Measurements from ENCODE around the gene TLK2.
"Not testable (repeated sequence)": the region's sequence is repeated elsewhere in the genome, so short reads cannot be mapped to it uniquely, and the experiment has no call there.

TLK2 gene

GRCh38 chr17:62471380-62471880 is 7.2 kb upstream of the TLK2 start:
- not testable (repeated sequence) for H3K27me3 ChIP-seq (ENCODE audit: insufficient read depth, low read length); H3K9me3 ChIP-seq (ENCODE audit: low read length); H3K36me3 ChIP-seq (ENCODE audit: insufficient read depth, low read length); H2AFZ ChIP-seq (ENCODE audit: low read depth, low read length); H3K4me3 ChIP-seq (ENCODE audit: low read length)
- peaks cover 12% of the 10 kb centered on the region for H3K4me1 ChIP-seq (ENCODE audit: insufficient read depth, low read length)

GRCh38 chr17:62473030-62473982 is 5.3 kb upstream of the TLK2 start:
- not testable (repeated sequence) for H3K4me3 ChIP-seq (ENCODE audit: low read length); H3K9me3 ChIP-seq (ENCODE audit: low read length); H3K27me3 ChIP-seq (ENCODE audit: insufficient read depth, low read length); H3K36me3 ChIP-seq (ENCODE audit: insufficient read depth, low read length); H2AFZ ChIP-seq (ENCODE audit: low read depth, low read length)
- peaks cover 17% of the 10 kb centered on the region for H3K4me1 ChIP-seq (ENCODE audit: insufficient read depth, low read length)

GRCh38 chr17:62477111-62477510 is 1.5 kb upstream of the TLK2 start:
- not testable (repeated sequence) for H2AFZ ChIP-seq (ENCODE audit: low read depth, low read length); H3K9me3 ChIP-seq (ENCODE audit: low read length); H3K27me3 ChIP-seq (ENCODE audit: insufficient read depth, low read length); H3K36me3 ChIP-seq (ENCODE audit: insufficient read depth, low read length)
- Histone ChIP-seq H3K4me1 (ENCODE audit: insufficient read depth, low read length) (peaks cover 15% of the 10 kb centered on the region), H3K4me3 (ENCODE audit: low read length) (peak overlapping the region; percentile 61)

- H3K4me1 ChIP-seq (ENCODE audit: insufficient read depth, low read length): peaks cover 14% of the 10 kb centered on the region
- not testable (repeated sequence) for H2AFZ ChIP-seq (ENCODE audit: low read depth, low read length); H3K27me3 ChIP-seq (ENCODE audit: insufficient read depth, low read length); H3K9me3 ChIP-seq (ENCODE audit: low read length); H3K36me3 ChIP-seq (ENCODE audit: insufficient read depth, low read length)
- peak overlapping the region; percentile 61 for H3K4me3 ChIP-seq (ENCODE audit: low read length)
These were observed 762 bp upstream of the TLK2 start for GRCh38 chr17:62477718-62478408.

- Histone ChIP-seq H3K36me3 (ENCODE audit: insufficient read depth, low read length) (peaks cover 12% of the 10 kb centered on the region), H3K4me3 (ENCODE audit: low read length) (peak overlapping the region; percentile 73), H3K4me1 (ENCODE audit: insufficient read depth, low read length) (peaks cover 11% of the 10 kb centered on the region)
- H3K27me3 ChIP-seq (ENCODE audit: insufficient read depth, low read length); H2AFZ ChIP-seq (ENCODE audit: low read depth, low read length); H3K9me3 ChIP-seq (ENCODE audit: low read length): not testable (repeated sequence)
These were observed 434 bp downstream of the TLK2 start for GRCh38 chr17:62478880-62479638.

GRCh38 chr17:62479639-62480258 is 1.1 kb downstream of the TLK2 start:
- H3K9me3 ChIP-seq (ENCODE audit: low read length); H2AFZ ChIP-seq (ENCODE audit: low read depth, low read length); H3K27me3 ChIP-seq (ENCODE audit: insufficient read depth, low read length): not testable (repeated sequence)
- peaks cover 12% of the 10 kb centered on the region for H3K36me3 ChIP-seq (ENCODE audit: insufficient read depth, low read length)
- H3K4me1 ChIP-seq (ENCODE audit: insufficient read depth, low read length): peaks cover 11% of the 10 kb centered on the region
- peak overlapping the region; percentile 73 for H3K4me3 ChIP-seq (ENCODE audit: low read length)

GRCh38 chr17:62482553-62482952 is 3.9 kb downstream of the TLK2 start:
- not testable (repeated sequence) for H3K27me3 ChIP-seq (ENCODE audit: insufficient read depth, low read length); H3K9me3 ChIP-seq (ENCODE audit: low read length); H3K4me3 ChIP-seq (ENCODE audit: low read length); H2AFZ ChIP-seq (ENCODE audit: low read depth, low read length); H3K4me1 ChIP-seq (ENCODE audit: insufficient read depth, low read length)
- H3K36me3 ChIP-seq (ENCODE audit: insufficient read depth, low read length): peaks cover 10% of the 10 kb centered on the region

GRCh38 chr17:62490990-62491389 is 12.4 kb downstream of the TLK2 start:
- H3K4me3 ChIP-seq (ENCODE audit: low read length); H3K4me1 ChIP-seq (ENCODE audit: insufficient read depth, low read length); H3K27me3 ChIP-seq (ENCODE audit: insufficient read depth, low read length); H3K9me3 ChIP-seq (ENCODE audit: low read length); H2AFZ ChIP-seq (ENCODE audit: low read depth, low read length): not testable (repeated sequence)
- H3K36me3 ChIP-seq (ENCODE audit: insufficient read depth, low read length): peaks cover 13% of the 10 kb centered on the region

- not testable (repeated sequence) for H3K36me3 ChIP-seq (ENCODE audit: insufficient read depth, low read length); H3K27me3 ChIP-seq (ENCODE audit: insufficient read depth, low read length); H3K4me1 ChIP-seq (ENCODE audit: insufficient read depth, low read length)
These were observed 14.5 kb downstream of the TLK2 start for GRCh38 chr17:62493049-62493655.

GRCh38 chr17:62494073-62494472 is 15.4 kb downstream of the TLK2 start:
- H3K9me3 ChIP-seq (ENCODE audit: low read length); H3K27me3 ChIP-seq (ENCODE audit: insufficient read depth, low read length); H3K4me3 ChIP-seq (ENCODE audit: low read length); H3K4me1 ChIP-seq (ENCODE audit: insufficient read depth, low read length); H3K36me3 ChIP-seq (ENCODE audit: insufficient read depth, low read length); H2AFZ ChIP-seq (ENCODE audit: low read depth, low read length): not testable (repeated sequence)

More at GRCh38 chr17:62493049-62493655, 14.5 kb downstream of the TLK2 start:
- not testable (repeated sequence) for H2AFZ ChIP-seq (ENCODE audit: low read depth, low read length); H3K9me3 ChIP-seq (ENCODE audit: low read length); H3K4me3 ChIP-seq (ENCODE audit: low read length)

- H3K27me3 ChIP-seq (ENCODE audit: insufficient read depth, low read length); H3K36me3 ChIP-seq (ENCODE audit: insufficient read depth, low read length); H3K4me3 ChIP-seq (ENCODE audit: low read length); H2AFZ ChIP-seq (ENCODE audit: low read depth, low read length); H3K4me1 ChIP-seq (ENCODE audit: insufficient read depth, low read length); H3K9me3 ChIP-seq (ENCODE audit: low read length): not testable (repeated sequence)
These were observed 17.7 kb downstream of the TLK2 start for GRCh38 chr17:62496344-62496743.

- not testable (repeated sequence) for H3K9me3 ChIP-seq (ENCODE audit: low read length); H3K27me3 ChIP-seq (ENCODE audit: insufficient read depth, low read length); H3K4me1 ChIP-seq (ENCODE audit: insufficient read depth, low read length); H2AFZ ChIP-seq (ENCODE audit: low read depth, low read length); H3K36me3 ChIP-seq (ENCODE audit: insufficient read depth, low read length); H3K4me3 ChIP-seq (ENCODE audit: low read length)
These were observed 20.2 kb downstream of the TLK2 start for GRCh38 chr17:62498796-62499195.
